Activated CD4-positive, alpha-beta T cell treated with anti-CD3 and anti-CD28 coated beads, Interleukin-2, amount 50 U/mL, for 48 hours (primary cell): ENCODE data around the gene SMYD3.
"Not testable (repeated sequence)": the region's sequence is repeated elsewhere in the genome, so short reads cannot be mapped to it uniquely, and the experiment has no call there.

Experiments
- DNase-seq, 2 experiments: peaks; one replicate each; pipeline ENCODE4 v3.0.0-alpha.2; 2020

Gene SMYD3

DNA sequence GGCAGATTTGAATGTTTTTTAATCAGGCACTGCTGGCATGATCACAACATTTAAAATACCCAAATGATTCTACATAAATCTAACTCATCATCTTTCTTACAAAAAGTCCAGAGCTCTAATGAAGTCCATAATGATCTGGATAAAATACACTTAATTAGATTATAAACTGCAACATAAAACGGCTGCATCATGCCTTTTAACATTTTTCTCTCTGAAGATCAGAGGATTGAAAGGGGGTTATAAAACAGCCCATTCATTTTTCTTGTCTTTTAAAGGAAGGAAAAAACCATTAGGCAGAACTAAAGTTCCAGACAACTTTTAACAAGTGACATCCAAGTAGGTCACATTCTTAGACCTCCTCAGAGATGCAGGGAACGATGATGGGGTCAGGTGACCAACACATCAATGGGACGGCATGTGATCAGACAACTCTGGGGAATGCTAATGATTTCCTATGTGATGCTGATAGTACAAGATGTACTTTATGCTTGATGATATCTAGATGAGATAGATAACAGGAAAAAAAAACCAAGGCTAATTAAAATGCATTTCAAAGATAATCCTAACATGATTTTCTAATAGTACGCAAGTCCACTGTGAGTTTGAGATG lies 455.1 kb downstream of the SMYD3 start:
- DNase-seq: no peak

DNA sequence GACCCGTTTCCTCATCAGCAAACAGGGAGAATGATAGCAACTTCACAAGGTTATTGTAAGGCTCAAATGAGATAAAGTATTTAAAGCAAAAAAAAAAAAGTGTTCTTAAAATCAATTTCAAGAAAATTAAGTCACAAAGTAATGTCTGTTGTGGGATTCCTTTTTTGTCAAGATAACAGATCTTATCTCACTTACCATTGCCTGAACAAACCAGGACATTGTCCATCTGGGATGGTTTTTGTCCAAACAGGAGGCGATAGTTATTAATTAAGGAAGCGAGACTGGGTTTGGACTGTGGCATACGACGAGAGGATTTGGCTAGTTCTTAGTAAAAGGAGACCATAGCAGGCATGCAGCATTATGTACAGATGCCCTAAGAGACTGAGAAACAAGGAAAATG lies 458.4 kb downstream of the SMYD3 start:
- DNase-seq: no peak

DNA sequence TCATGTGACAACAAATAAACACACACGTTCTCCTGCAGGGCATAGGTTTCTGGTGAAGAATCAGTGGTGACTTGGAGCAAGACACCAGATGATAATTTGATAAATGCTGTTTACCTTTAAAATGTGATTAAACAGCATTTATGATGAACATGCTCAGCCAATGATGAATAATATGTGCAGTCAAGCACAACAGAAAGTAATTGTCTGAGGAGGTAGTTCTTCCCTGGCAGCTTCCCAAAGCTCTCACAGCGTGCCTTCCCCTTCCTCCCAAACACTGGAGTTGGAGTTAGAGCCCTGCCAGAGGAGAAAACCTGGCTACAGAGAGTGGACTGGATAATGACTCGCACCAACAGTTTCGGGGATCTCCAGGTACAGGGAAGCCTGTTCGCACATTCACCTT lies 463.5 kb downstream of the SMYD3 start:
- DNase-seq: no peak

DNA sequence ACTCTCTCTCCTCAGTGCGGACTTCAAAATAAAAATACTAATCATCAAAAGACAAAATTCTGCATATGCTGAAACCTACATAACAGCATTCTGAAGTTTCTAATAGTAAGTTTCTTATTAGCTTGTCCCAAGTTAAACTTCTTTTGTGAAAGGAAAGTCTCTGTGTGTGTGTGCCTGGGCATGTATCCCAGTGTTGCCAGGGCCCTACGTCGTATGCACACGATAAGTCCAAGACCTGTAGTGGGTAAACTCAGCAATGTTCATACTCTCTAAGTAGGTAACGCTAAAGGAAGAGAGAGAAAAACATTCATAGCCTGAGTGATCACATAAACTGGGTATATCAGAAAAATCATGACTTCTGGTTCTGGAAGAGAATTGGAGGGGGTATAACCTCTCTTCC lies 465.7 kb downstream of the SMYD3 start:
- DNase-seq: no peak

DNA sequence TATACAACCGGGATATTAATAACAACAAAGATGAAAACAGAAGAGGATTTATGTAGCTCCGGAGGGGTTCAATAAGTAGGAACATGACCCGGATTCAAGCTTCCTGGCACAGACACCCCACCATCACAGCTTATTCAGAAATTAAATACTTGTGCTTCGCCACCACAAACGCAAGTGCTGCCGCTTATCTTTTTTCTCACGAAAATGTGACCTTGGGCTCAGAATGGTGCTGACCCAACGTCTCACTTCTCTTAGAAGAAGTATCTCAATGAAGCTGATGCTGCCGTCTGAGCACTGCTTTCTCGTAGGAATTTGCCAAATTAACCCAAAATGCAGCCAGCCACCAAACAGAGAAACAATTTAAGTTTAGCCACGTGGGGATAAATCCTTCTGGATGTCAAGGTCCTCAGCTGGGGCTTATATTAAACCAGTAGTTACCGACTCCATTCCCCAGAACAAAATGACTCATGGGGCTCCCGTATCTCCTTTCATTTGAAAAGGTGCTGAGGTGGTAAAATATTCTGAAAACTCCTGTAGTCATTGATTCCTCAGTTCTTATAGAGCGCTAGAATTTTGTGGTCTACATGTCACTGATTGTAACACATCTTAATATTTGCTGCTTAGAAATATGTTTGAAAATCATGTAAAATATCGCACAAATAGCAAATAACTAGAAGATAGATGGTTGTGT lies 466.7 kb downstream of the SMYD3 start:
- DNase-seq: no peak

DNA sequence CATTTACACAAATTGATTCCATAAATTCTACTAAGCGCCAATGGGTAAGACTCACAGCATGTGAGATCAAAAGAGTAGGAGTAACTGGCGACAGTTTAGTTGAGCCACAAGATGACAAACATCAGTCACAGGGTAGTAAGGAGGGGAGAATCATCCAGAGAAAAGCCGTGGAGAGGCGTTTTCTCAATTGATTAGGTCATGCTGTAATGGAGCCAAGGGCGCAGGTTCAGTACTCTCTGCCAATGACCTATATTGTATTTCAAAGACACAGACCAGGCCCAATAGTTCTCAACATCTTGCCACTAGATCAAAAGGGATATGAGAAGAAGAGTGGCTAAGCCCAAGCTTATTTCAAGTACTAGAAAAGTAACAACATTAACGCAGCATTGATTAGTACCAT lies 467.5 kb downstream of the SMYD3 start:
- no peak for DNase-seq

DNA sequence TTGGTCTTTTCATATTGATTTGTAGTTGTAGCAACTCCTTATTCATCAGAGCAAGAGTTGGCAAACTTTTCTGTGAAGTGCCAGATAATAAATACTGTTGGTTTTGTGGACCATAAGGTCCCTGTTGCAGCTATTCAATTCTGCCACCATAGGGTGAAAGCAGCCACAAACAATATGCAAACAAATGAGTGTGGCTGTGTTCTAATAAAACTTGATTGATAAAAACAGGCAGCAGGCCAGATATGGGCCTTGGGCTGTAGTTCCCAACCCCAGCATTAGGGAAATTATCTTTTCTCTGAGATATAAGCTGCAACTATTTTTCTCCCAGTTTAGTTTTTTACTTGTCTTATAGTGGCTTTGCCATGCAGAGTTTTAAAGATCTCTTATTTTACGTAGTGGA lies 469.2 kb downstream of the SMYD3 start:
- DNase-seq: no peak

DNA sequence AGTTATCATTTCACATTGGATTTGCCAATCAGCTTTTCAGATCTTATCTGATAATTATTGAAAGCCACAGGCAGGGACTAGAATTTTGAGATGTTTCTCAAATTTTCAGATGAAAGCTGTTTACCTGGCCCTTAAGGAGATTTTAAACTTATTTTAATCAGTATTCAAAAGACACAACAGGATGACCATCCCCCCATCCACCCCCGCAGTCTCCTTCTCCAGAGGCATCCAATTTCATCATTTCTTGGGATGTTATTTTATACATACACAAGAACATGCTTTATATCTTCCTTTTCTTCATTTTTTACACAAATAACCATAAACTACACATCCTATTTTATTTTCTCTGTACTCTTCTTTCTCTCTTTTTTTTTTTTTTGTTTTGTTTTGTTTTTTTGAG lies 470.9 kb downstream of the SMYD3 start:
- DNase-seq: no peak

DNA sequence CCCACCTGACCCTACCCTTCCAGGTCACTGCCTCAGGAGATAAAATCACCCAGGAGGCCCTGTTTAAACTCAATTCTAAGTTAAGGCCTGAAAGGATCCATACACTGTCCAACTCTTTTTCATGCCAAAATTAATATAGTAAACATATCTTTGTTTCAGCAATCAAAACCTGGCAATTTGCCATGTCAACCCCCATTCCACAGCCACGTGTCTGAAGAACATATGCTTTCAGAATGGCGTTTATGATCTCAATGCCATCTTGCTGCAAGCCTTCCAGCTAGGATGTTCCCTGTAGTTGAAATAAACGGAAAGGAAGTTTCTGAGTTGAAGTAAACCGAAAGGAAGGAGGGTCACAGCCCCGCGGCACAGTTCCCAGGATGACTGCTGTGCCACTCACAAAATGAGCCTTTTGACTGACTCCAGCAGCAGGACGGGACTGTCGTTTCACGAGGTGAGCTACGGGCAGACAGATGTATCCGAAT lies 472.0 kb downstream of the SMYD3 start:
- DNase-seq: no peak

DNA sequence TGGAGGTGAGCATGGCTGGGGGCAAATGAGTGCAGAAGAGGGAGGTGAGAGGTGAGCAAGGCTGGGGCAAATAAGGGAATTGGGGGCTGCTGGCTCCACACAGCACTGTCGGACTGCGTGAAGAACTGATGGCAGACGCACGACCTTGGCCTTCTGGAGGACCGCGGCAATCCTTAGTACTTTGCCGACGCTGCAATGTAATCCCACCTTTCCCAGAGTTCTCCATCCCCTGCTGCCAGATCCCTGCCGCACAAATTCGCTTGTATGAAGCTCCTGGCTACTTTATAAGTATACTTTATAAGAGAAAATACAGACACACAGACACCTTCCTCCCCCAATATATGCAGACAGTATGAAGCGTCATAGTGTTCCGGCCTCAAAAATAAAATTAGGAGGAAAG lies 472.4 kb downstream of the SMYD3 start:
- no peak for DNase-seq

DNA sequence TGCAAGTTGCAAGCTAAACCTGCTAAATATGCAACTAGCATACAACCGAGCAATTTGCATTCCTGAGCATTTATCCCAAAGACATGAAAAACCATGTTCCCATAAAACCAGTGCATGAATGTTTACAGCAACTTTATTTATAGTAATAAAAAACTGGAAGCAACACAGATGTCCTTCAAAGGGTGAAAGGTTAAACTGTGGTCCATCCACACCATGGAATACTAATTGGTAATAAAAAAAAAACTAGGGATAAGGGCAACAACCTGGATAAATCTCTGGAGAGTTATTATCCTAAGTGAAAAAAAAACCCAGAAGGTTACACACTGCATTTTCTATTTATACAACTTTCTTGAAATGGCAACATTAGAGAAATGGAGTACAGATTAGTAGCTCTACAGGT lies 474.1 kb downstream of the SMYD3 start:
- no peak for DNase-seq

DNA sequence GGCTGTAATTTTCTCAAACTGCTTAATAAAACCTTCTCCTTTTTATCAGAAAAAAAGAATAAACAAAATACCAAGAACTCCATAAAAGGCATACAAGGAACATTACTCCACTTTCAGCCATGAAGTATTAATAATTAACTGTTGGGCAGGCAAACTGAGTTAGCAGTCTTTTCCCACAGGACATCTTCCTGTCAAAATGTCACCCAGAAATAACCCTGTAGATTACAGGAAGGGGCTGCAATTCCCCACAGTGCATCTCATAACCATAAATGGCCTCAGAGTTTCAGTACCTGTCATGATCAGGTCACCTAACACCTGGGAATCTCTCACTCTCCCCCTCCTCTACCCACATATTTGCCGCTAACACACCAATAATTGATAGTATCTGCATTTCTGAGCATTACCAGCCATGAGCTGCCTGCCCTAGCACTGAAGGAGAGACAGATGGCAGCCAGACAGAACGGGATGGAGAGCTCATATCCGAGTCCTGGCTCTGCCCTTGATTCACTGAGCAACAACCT lies 475.0 kb downstream of the SMYD3 start:
- DNase-seq: no peak

DNA sequence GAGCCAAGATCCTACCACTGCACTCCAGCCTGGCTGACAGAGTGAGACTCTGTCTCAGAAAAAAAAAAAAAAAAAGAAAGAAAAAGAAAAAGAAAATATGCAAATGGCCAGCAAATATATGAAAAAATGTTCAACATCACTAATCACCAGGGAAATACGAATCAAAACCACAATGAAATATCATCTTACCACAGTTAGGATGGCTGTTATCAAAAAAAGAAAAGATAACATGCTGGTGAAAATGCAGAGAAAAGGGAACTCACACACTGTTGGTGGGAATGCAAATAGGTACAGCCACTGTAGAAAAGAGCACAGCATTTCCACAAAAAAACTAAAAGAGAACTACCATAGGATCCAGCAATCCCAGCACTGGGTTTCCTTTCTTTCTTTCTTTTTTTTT lies 477.5 kb downstream of the SMYD3 start:
- no peak for DNase-seq

DNA sequence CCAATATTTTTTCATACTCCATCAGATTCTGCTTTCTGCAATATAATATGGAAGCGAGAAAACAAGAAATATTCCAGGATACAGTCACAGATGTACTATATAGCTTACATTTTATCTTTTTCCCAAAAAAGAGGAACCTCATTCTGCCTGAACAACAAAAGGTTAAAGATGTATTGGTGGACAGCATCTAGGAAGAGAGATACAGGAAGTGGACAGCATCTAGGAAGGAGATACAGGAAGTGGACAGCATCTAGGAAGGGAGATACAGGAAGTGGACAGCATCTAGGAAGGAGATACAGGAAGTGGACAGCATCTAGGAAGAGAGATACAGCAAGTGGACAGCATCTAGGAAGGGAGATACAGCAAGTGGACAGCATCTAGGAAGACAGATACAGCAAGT lies 483.0 kb downstream of the SMYD3 start:
- not testable (repeated sequence) for DNase-seq

DNA sequence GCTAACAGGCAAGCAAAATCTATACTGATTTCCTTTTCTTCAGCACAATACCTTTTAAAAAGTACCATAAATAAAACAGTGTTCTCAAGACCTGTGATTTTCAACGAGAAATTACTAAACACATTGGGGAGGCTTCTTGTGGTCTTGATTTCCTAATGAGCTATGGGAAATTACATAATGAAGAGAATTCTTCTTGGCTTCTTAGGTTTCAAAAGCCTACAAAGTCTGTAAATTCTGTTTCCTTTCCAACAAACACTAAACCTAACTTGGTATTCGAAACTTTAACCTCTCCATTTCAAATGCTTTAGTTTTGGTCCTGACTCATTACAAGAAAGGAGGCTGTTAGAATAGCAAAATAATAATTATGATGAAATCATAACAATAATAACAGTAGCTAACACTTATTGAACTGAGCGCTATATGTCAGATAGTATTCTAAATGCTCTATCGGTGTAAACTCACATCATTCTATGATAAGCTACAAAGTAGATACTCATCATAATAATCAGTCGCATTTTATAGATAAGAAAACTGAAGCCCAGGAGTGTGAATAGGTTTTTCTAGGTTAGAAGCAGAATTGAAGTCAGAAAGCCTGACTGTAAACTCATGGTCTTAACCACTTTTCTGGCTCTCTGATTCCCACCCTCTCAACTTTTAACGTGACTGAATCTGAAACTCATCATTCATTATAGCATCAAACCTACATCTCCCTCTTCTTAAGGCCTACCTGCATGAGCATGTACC lies 486.7 kb downstream of the SMYD3 start:
- DNase-seq: no peak

DNA sequence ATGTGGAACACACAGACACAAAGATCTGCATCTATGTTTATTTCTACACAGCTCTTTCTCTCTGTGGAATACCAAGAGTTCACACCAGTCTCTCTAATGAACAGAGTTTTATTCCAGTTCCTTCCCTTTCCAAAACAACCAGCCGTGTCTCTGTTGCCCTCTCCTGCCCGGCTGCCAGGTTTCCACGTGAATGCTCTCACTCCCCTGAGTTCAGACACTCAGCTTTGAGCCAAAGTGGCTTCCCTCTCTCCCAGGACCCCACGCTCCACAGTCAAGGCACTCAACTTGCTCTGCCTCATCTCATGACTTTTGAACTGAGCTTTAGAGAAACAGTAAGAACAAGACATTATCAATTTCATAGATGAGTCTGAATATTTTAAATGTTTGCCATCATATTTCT lies 488.9 kb downstream of the SMYD3 start:
- DNase-seq: no peak

DNA sequence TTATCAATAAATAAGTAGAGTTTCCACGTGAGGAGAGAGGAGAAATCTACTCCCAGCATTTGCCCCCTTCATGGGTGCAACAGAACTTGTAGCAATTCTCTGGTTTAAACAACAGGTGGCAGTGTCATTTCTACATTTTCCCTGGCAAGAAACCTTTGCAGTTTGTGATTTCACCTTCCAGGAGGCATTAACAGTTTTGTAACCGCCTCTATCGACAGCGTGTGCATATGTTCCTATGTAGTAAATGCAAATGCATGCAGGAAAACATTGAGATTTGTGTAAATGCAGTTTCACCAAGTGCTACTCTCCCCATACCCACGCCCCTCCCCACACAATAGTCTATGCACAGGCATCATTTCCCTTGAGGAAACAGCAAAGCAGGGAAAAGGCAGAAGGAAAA lies 494.7 kb downstream of the SMYD3 start:
- DNase-seq: no peak

DNA sequence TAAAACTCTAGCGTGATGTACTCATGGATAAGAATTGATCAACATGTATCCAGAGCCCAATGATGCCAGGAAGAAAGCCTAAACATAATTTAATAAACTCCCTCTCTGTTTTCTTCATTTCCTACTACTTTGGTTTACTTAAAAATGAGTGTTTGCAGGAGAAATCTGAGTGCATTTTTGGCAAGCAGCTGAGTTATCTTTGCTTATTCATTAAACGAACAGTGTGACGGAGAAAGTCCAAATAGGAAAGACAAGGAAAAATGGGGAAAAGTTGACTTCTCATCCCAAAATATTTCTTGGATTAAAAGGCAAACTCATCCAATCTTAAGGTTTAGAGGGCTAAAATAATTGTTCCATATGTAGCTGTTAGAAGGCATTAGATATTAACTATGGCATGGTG lies 496.7 kb downstream of the SMYD3 start:
- DNase-seq: no peak

DNA sequence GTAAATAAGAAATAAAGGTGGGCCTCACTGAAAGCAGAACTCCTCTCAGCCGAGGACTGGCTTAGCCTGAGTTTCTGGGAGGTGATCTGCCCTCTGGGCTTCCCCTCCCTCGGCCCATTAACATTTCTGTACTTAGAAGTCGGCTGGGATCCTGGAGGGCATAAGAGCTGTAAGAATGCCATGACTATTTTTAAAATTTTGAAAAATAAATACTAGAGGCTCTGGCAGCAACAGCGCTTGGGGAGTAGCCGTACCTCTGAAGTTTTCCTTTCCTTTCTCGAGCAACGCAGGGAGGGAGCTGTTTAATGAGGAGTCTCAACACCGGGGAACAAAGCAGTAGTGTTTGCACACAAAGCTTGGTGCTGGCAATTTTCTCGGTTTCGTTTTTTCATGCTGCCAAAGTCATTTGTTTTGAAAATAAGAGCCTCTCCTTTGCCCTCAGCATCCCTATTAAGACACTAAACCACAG lies 498.7 kb downstream of the SMYD3 start:
- no peak for DNase-seq

DNA sequence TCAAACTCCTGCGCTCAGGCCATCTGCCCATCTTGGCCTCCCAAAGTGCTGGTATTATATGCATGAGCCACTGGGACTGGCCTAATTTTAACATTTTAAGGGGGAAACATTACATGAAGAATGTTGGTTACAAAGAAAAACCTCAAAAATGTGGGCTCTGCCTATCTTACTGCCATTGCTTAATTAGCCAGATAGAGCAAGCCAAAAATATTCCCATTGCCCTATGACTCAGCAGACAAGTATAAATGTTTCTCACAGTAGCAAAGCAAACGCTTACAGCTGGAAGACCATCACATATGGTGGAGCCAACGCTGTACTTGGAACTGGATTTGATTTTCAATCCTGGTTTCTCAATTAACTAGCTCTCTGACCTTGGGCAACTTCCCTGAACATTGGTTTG lies 502.0 kb downstream of the SMYD3 start:
- no peak for DNase-seq

DNA sequence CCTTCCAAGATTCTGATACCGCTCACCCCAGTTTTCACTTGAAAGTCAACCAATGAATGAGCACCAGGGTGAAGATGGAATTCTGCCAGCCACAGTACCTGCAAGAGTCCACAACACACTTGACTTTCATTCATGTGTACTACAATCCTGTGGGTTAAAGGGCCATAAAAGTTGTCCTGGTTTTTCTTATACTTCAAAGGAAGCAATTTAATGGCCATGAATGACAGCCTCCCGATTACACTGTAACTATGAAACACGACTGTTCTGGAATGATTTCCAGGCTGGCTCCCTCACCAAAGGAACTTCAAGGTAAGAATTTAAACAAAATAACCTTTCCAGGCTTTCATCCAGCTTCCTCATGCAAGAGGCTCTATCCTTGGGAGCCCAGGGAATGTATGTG lies 502.8 kb downstream of the SMYD3 start:
- no peak for DNase-seq

DNA sequence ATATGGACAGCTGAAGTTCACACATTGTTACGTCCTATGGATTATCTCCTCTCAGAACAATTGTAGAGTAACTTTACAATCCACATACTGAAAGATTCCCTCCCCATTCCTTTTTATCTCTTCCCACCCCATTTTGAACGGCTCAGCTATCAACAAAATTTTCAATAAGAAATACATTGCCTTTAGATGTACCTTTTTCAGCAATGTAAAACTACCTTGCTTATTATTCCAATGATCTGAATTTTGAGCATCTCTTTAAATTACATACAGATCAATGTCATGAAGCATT lies 503.7 kb downstream of the SMYD3 start:
- DNase-seq: no peak

DNA sequence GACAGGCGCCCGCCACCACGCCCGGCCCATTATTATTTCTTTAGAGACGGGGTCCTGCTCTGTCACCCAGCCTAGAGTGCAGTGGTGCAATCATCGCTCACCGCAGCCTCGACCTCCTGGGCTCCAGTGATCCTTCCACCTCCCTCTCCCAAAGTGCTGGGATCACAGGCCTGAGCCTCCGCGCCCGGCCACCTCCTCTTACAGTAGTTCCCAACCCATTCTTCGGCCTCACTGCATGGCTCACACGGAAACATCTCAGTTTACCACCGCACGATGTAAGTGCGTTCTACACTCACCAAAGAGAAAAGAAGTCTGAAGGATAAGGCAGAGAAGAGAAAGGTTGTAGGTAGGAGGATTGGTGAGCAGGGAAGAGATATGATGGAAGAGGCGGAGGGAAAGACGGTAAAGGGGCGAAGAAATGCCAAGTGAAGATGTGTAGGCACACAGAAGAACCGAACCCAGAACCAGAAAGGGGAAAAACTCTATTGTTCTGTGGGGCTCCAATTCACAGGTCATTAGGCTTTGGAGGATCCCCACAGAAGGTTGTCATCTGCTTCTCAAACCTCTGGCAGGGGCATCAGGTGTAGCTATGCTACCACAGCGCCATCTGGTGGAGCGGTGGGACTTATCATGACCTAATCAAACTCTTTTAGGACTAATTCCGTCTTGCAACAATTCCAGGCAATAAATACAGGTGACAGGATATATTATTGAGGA lies 504.2 kb downstream of the SMYD3 start:
- DNase-seq: peak; percentile 87 to 89

DNA sequence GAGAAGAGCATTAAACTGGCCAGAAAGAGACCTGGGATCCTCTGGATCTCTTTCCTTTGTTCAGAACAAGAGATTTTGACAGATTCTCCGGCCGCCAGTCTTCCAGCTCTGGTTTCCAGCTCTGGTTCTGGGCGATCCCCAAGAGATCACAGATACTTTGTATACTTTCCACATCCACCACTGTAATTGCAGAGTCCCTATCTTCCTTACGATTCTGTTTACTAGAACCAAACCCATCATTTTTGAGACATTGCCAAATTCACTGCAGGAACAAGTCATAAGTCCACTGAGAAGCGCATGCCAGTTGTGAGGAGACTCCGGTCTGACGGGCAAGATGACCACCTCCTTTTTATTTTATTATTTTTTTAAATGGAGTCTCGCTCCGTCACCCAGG lies 505.2 kb downstream of the SMYD3 start:
- no peak for DNase-seq
